Measurements from ENCODE around the gene MNDA.

DNA sequence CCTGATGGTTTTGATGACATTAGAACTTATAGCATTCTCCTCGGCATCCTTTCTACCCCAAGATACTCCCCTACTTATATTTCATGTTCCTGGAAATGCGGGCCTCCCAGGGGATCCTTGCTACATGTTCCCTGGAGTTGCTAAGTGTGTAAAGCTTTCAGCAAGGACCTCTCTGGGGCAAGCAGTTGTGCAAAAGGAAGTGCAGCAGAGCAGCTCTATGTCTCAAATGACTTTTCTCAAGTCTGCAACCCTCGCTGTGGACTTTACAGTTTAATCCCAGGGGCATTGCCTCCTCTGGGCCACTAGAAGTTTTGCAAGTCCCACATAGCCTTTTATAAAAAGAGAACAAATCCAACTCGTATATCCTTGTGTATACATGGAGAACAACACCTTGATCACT, 20.8 kb upstream of the MNDA start:
- TF ChIP-seq CEBPB (IDR thresholded peaks at IDR 0.05) (no peak), TAF1 (IDR thresholded peaks at IDR 0.05; ENCODE audit: low read depth) (no peak), YY1 (IDR thresholded peaks at IDR 0.05; ENCODE audit: low read depth) (no peak), RAD21 (IDR thresholded peaks at IDR 0.05; ENCODE audit: low read depth) (no peak), CREB1 (IDR thresholded peaks at IDR 0.05; ENCODE audit: low read depth) (no peak), TCF12 (IDR thresholded peaks at IDR 0.05; ENCODE audit: low read depth) (no peak), EP300 (IDR thresholded peaks at IDR 0.05; ENCODE audit: borderline replicate concordance) (no peak), ZBTB7A (IDR thresholded peaks at IDR 0.05; ENCODE audit: low read depth) (no peak)
- TF ChIP-seq, protein P1, sequence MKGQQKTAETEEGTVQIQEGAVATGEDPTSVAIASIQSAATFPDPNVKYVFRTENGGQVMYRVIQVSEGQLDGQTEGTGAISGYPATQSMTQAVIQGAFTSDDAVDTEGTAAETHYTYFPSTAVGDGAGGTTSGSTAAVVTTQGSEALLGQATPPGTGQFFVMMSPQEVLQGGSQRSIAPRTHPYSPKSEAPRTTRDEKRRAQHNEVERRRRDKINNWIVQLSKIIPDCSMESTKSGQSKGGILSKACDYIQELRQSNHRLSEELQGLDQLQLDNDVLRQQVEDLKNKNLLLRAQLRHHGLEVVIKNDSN (IDR thresholded peaks at IDR 0.05), result no peak
- TF ChIP-seq, protein P2, sequence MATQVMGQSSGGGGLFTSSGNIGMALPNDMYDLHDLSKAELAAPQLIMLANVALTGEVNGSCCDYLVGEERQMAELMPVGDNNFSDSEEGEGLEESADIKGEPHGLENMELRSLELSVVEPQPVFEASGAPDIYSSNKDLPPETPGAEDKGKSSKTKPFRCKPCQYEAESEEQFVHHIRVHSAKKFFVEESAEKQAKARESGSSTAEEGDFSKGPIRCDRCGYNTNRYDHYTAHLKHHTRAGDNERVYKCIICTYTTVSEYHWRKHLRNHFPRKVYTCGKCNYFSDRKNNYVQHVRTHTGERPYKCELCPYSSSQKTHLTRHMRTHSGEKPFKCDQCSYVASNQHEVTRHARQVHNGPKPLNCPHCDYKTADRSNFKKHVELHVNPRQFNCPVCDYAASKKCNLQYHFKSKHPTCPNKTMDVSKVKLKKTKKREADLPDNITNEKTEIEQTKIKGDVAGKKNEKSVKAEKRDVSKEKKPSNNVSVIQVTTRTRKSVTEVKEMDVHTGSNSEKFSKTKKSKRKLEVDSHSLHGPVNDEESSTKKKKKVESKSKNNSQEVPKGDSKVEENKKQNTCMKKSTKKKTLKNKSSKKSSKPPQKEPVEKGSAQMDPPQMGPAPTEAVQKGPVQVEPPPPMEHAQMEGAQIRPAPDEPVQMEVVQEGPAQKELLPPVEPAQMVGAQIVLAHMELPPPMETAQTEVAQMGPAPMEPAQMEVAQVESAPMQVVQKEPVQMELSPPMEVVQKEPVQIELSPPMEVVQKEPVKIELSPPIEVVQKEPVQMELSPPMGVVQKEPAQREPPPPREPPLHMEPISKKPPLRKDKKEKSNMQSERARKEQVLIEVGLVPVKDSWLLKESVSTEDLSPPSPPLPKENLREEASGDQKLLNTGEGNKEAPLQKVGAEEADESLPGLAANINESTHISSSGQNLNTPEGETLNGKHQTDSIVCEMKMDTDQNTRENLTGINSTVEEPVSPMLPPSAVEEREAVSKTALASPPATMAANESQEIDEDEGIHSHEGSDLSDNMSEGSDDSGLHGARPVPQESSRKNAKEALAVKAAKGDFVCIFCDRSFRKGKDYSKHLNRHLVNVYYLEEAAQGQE (IDR thresholded peaks at IDR 0.05; ENCODE audit: low read depth), result no peak
